ENCODE measurements around the gene MAP3K20. TPM values are rescaled to one million over a fixed set of nuclear protein-coding genes. Genes with fewer than 3 reads are reported as not detected.
A peak's percentile ranks its signal among the peaks of the same experiment; 100 is the strongest.

MAP3K20 gene
- total and polyA plus RNA-seq, 10 of the 15 experiments (the other 5 are each of a cell fraction or from before 2014, with no cell fraction given), result 0.04 to 5.6 (median 2.3) TPM

DNA sequence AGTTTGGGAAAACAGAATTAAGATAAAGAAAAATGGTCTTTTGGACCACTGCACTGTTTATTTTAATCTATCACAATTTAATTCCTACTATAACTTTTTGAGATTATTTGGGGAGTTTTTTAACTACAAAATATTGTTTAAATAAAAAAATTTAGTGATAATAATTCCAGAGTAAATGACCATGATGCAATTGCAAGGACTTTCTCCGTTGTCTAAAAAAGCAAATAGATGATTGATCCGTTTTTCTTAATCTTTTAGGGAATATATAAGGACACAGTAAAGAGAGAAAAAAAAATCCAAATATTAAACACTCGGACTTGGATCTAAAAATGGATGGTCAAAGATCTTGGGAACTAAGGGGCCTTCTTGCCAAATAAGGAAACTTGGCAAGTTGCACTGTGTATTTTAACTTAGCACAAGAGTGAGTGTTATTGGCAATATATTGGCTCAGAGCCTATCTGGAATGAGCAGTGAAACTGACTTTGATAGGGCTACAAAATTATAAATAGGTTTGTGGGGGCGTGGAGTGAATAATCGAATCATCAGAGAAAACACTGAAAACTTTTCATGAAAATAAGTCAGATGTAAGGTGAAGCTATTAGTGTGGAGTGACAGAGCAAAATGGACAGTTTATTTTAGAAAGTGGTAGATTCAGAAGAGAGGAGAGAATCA is 2.0 kb downstream of the MAP3K20 start:
- Histone ChIP-seq H3K4me2 (ENCODE audit: control insufficient read depth, insufficient read depth) (peak overlapping the region; percentile 44; the same call in 1 of the 2 replicates), H4K20me1 (ENCODE audit: control insufficient read depth, insufficient read depth) (no peaks in the 10 kb centered on the region), H3K79me2 (ENCODE audit: control insufficient read depth, insufficient read depth, low read length) (peaks cover 30% of the 10 kb centered on the region), H2AFZ (ENCODE audit: control insufficient read depth, low read depth, low read length) (no peak overlapping the region; the same call in 1 of the 2 replicates), H3K27me3 (replicated peaks in 1 of 2; ENCODE audit: control insufficient read depth in 2 of 2, insufficient read depth in 2 of 2, low read length in 1 of 2) (no peaks in the 10 kb centered on the region; a peak in 2 of 4 replicates), H3K4me3 (peak overlapping the region; percentile 79; the same call in 1 of the 2 replicates), H3K4me1 (ENCODE audit: control insufficient read depth, insufficient read depth, low read length) (peaks cover 12% of the 10 kb centered on the region), H3K9ac (ENCODE audit: control insufficient read depth, insufficient read depth, low read length) (peak overlapping the region; percentile 15; the same call in 1 of the 2 replicates), H3K27ac (ENCODE audit: control insufficient read depth, insufficient read depth) (no peak overlapping the region), H3K36me3 (ENCODE audit: control insufficient read depth in 2 of 2, insufficient read depth in 2 of 2, low read length in 1 of 2) (no peaks in the 10 kb centered on the region), H3K9me3 (replicated peaks; ENCODE audit: control insufficient read depth, insufficient read depth, low read length) (no peaks in the 10 kb centered on the region; the same call in 2 of the 3 replicates)
- POLR2A ChIA-PET, result interaction anchor here (0.6 kb wide), 1 partner anchor 46 kb away, joined by 4 read pairs; no protein-coding TSS in a partner anchor
- intact Hi-C loops (cut with micrococcal nuclease; ENCODE audit: unreplicated experiment) (loop anchor here (5.0 kb wide), 1 partner anchor 280 kb away; no protein-coding TSS in a partner anchor), in situ Hi-C loops (cut with MboI) (no loop called here)
- DNase-seq (ENCODE audit: low read depth, low spot score), result no peak
- RAD21 ChIA-PET (ENCODE audit: unreplicated experiment), result no interaction called here
- no peak for TF ChIP-seq ZBED1 (IDR thresholded peaks at IDR 0.05; ENCODE audit: borderline replicate concordance)
- no peak for TF ChIP-seq SREBF1 (IDR thresholded peaks at IDR 0.05; ENCODE audit: low read length)
- TF ChIP-seq WRNIP1 (IDR thresholded peaks at IDR 0.05; ENCODE audit: borderline replicate concordance, low read depth, low read length), result no peak
- no peak for TF ChIP-seq CBFB (IDR thresholded peaks at IDR 0.05; ENCODE audit: low read depth)
- TF ChIP-seq FOXM1 (IDR thresholded peaks at IDR 0.05; ENCODE audit: low read depth, low read length), result no peak
- SMC1A ChIA-PET (ENCODE audit: uncharacterized antibody, unreplicated experiment), result no interaction called here
- FAIRE-seq, result no peak
- no peak for ATAC-seq
- CTCF ChIA-PET, result no interaction called here
- 71% methylated on average over 5 of the region's 5 CpGs for WGBS (ENCODE audit: insufficient coverage, insufficient replicate concordance, low lambda C conversion rate, missing lambda C conversion rate)
- BruUV-seq (replicated peaks), result TSS peak; percentile 56

DNA sequence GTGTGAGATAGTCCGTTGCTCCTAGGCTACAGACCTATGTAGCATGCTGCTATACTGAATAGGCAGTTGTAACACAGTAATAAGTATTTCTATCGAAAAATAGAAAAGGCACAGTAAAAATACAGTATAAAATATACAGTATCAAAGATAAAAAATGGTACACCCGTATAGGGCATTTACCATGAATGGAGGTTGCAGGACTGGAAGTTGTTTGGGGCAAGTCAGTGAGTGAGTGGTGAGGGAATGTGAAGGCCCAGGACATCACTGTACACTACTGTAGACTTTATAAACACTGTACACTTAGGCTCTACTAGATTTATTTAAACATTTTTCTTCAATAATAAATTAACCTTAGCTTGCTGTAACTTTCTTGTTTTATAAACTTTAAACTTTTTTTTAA is 3.5 kb downstream of the MAP3K20 start:
- Histone ChIP-seq H3K27ac (ENCODE audit: control insufficient read depth, insufficient read depth) (no peak overlapping the region), H3K4me2 (ENCODE audit: control insufficient read depth, insufficient read depth) (no peak overlapping the region), H3K9me3 (replicated peaks; ENCODE audit: control insufficient read depth, insufficient read depth, low read length) (no peaks in the 10 kb centered on the region; the same call in 2 of the 3 replicates), H4K20me1 (ENCODE audit: control insufficient read depth, insufficient read depth) (no peaks in the 10 kb centered on the region), H3K36me3 (ENCODE audit: control insufficient read depth in 2 of 2, insufficient read depth in 2 of 2, low read length in 1 of 2) (no peaks in the 10 kb centered on the region), H3K4me1 (ENCODE audit: control insufficient read depth, insufficient read depth, low read length) (peaks cover 11% of the 10 kb centered on the region), H3K4me3 (no peak overlapping the region), H3K27me3 (replicated peaks in 1 of 2; ENCODE audit: control insufficient read depth in 2 of 2, insufficient read depth in 2 of 2, low read length in 1 of 2) (no peaks in the 10 kb centered on the region; a peak in 1 of 4 replicates), H3K9ac (ENCODE audit: control insufficient read depth, insufficient read depth, low read length) (no peak overlapping the region), H3K79me2 (ENCODE audit: control insufficient read depth, insufficient read depth, low read length) (peaks cover 30% of the 10 kb centered on the region), H2AFZ (ENCODE audit: control insufficient read depth, low read depth, low read length) (no peak overlapping the region)
- in situ Hi-C loops (cut with MboI), result no loop called here
- ChIA-PET POLR2A (no interaction called here), RAD21 (ENCODE audit: unreplicated experiment) (no interaction called here), SMC1A (ENCODE audit: uncharacterized antibody, unreplicated experiment) (no interaction called here), CTCF (no interaction called here)
- DNase-seq (ENCODE audit: low read depth, low spot score) (no peak), ATAC-seq (no peak), FAIRE-seq (no peak)
- whole genome bisulfite sequencing (ENCODE audit: insufficient coverage, insufficient replicate concordance, low lambda C conversion rate, missing lambda C conversion rate), result 95% methylated on average over 3 of the region's 3 CpGs
- BruUV-seq (replicated peaks), result no TSS peak
- intact Hi-C loops (cut with micrococcal nuclease; ENCODE audit: unreplicated experiment), result loop anchor here (5.0 kb wide), 1 partner anchor 278 kb away; no protein-coding TSS in a partner anchor
- TF ChIP-seq SMARCA5 (IDR thresholded peaks at IDR 0.05), result no peak
- TF ChIP-seq, protein P1, sequence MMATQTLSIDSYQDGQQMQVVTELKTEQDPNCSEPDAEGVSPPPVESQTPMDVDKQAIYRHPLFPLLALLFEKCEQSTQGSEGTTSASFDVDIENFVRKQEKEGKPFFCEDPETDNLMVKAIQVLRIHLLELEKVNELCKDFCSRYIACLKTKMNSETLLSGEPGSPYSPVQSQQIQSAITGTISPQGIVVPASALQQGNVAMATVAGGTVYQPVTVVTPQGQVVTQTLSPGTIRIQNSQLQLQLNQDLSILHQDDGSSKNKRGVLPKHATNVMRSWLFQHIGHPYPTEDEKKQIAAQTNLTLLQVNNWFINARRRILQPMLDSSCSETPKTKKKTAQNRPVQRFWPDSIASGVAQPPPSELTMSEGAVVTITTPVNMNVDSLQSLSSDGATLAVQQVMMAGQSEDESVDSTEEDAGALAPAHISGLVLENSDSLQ (IDR thresholded peaks at IDR 0.05), result no peak
- TF ChIP-seq MEF2A (IDR thresholded peaks at IDR 0.05; ENCODE audit: insufficient read depth, low read depth, low read length), result no peak
- TF ChIP-seq, protein P2, sequence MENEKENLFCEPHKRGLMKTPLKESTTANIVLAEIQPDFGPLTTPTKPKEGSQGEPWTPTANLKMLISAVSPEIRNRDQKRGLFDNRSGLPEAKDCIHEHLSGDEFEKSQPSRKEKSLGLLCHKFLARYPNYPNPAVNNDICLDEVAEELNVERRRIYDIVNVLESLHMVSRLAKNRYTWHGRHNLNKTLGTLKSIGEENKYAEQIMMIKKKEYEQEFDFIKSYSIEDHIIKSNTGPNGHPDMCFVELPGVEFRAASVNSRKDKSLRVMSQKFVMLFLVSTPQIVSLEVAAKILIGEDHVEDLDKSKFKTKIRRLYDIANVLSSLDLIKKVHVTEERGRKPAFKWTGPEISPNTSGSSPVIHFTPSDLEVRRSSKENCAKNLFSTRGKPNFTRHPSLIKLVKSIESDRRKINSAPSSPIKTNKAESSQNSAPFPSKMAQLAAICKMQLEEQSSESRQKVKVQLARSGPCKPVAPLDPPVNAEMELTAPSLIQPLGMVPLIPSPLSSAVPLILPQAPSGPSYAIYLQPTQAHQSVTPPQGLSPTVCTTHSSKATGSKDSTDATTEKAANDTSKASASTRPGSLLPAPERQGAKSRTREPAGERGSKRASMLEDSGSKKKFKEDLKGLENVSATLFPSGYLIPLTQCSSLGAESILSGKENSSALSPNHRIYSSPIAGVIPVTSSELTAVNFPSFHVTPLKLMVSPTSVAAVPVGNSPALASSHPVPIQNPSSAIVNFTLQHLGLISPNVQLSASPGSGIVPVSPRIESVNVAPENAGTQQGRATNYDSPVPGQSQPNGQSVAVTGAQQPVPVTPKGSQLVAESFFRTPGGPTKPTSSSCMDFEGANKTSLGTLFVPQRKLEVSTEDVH (IDR thresholded peaks at IDR 0.05; ENCODE audit: low read depth, partially characterized antibody), result no peak
- TF ChIP-seq GABPA (IDR thresholded peaks at IDR 0.05; ENCODE audit: low read depth), result no peak
- TF ChIP-seq NR2C2 (IDR thresholded peaks at IDR 0.05; ENCODE audit: borderline replicate concordance, control insufficient read depth, insufficient read length, low read depth), result no peak
- no peak for TF ChIP-seq BACH1 (IDR thresholded peaks at IDR 0.05; ENCODE audit: borderline replicate concordance)
- no peak for TF ChIP-seq SRF (IDR thresholded peaks at IDR 0.05; ENCODE audit: low read depth in 2 of 2, low read length in 2 of 2)
